HepG2 (cell line): ENCODE data around the gene CHST6. TPM values are rescaled to one million over a fixed set of nuclear protein-coding genes. Genes with fewer than 3 reads are reported as not detected.

Source experiments
- ARID2 ChIP-seq: sonication (generic); formaldehyde crosslinking; IDR thresholded peaks from 2 replicates; pipeline ENCODE4 v1.8.1; 2022; ENCODE audit warnings: mild to moderate bottlenecking, missing genetic modification reagents, borderline replicate concordance
- FOXP4 ChIP-seq: sonication (generic); formaldehyde crosslinking; IDR thresholded peaks from 2 replicates; pipeline ENCODE4 v1.4.0; 2020; ENCODE audit warnings: missing genetic modification reagents
- HHEX ChIP-seq: IDR thresholded peaks from 2 replicates; pipeline ENCODE4 v1.6.1; 2016; ENCODE audit warnings: control low read depth
- HNRNPH1 ChIP-seq: fragments of 200-400 bp; formaldehyde crosslinking; optimal IDR thresholded peaks from 2 replicates; pipeline ENCODE3; 2017; ENCODE audit warnings: mild to moderate bottlenecking, low read depth, low read length
- KLF15 ChIP-seq: sonication (generic); formaldehyde crosslinking; IDR thresholded peaks from 2 replicates; pipeline ENCODE4 v1.8.1; 2023; ENCODE audit warnings: borderline replicate concordance, mild to moderate bottlenecking, inconsistent platforms, missing genetic modification reagents, mixed read lengths
- POGZ ChIP-seq: sonication (generic); formaldehyde crosslinking; IDR thresholded peaks from 2 replicates; pipeline ENCODE4 v1.4.0; 2020; ENCODE audit warnings: mild to moderate bottlenecking, missing genetic modification reagents
- PPARG ChIP-seq: conservative IDR thresholded peaks from 2 replicates; pipeline ENCODE4 v1.6.1; 2016; ENCODE audit warnings: missing biosample characterization, missing genetic modification reagents
- RBAK ChIP-seq: sonication (generic); formaldehyde crosslinking; IDR thresholded peaks from 2 replicates; pipeline ENCODE4 v1.5.1; 2020; ENCODE audit warnings: mild to moderate bottlenecking, missing genetic modification reagents
- RNF2 ChIP-seq: fragments of 450-650 bp; conservative IDR thresholded peaks from 2 replicates; pipeline ENCODE4 v1.6.1; 2016; ENCODE audit warnings: low read depth
- SETDB1 ChIP-seq: sonication (generic); formaldehyde crosslinking; IDR thresholded peaks from 2 replicates; pipeline ENCODE4 v1.5.1; 2020; ENCODE audit warnings: missing genetic modification reagents, mild to moderate bottlenecking, borderline replicate concordance
- SMC3 ChIP-seq: IDR thresholded peaks from 2 replicates; pipeline ENCODE4 v1.6.1; 2011; ENCODE audit warnings: low read length, improper control_type of control experiment
- ZBED4 ChIP-seq: sonication (generic); formaldehyde crosslinking; IDR thresholded peaks from 2 replicates; pipeline ENCODE4 v1.4.0; 2020; ENCODE audit warnings: missing genetic modification reagents, borderline replicate concordance
- ZBTB49 ChIP-seq: sonication (generic); formaldehyde crosslinking; IDR thresholded peaks from 2 replicates; pipeline ENCODE4 v1.4.0; 2020; ENCODE audit warnings: missing genetic modification reagents, borderline replicate concordance
- ZNF121 ChIP-seq: sonication (generic); formaldehyde crosslinking; IDR thresholded peaks from 2 replicates; pipeline ENCODE4 v1.5.0; 2020; ENCODE audit warnings: mild to moderate bottlenecking, missing genetic modification reagents
- ZNF460 ChIP-seq: sonication (generic); formaldehyde crosslinking; IDR thresholded peaks from 2 replicates; pipeline ENCODE4 v1.5.1; 2020; ENCODE audit warnings: missing genetic modification reagents, mild to moderate bottlenecking, borderline replicate concordance
- ZNF484 ChIP-seq: sonication (generic); formaldehyde crosslinking; IDR thresholded peaks from 2 replicates; pipeline ENCODE4 v1.5.1; 2020; ENCODE audit warnings: mild to moderate bottlenecking, low read depth, missing genetic modification reagents, borderline replicate concordance
- ZNF530 ChIP-seq: sonication (generic); formaldehyde crosslinking; IDR thresholded peaks from 2 replicates; pipeline ENCODE4 v1.5.0; 2020; ENCODE audit warnings: low read depth, mild to moderate bottlenecking, missing genetic modification reagents
- ZXDC ChIP-seq: sonication (generic); formaldehyde crosslinking; IDR thresholded peaks from 2 replicates; pipeline ENCODE4 v1.5.0; 2020; ENCODE audit warnings: mild to moderate bottlenecking, missing genetic modification reagents
- polyA plus RNA-seq, 8 experiments: library from polyadenylated mRNA; depleted of rRNA in 3 of 8; stranded (reverse) in 7 of 8; unstranded in 1 of 8; fragments of >200 nt; fragmentation: Illumina TruSeq in 4 of 8; extraction: Trizol in 4 of 8; gene quantifications; 2 replicates each; pipeline versions ENCODE4 v1.2.1 to v1.2.3, GENCODE V29; 2011 to 2016; ENCODE audit warnings: low read depth in 4 of 8, missing spikeins in 1 of 8, mixed read lengths in 1 of 8; ENCODE audit not compliant: insufficient read depth in 1 of 8
- total RNA-seq, 5 experiments: library from RNA; depleted of rRNA; stranded (reverse); fragments of >200 nt; fragmentation: Illumina TruSeq; extraction: Trizol; gene quantifications; 2 replicates each; pipeline ENCODE4 v1.2.3, GENCODE V29; 2016; ENCODE audit warnings: low read depth in 1 of 5

CHST6 gene
- total and polyA plus RNA-seq, 2 of the 13 experiments (the other 11 are each of a cell fraction or from before 2014, with no cell fraction given), result 0.18 to 0.91 TPM

GRCh38 chr16:75433732-75434413, 61.4 kb downstream of the CHST6 start (continued):
- no peak for TF ChIP-seq KLF15 (CRISPR knock-in tag)
- TF ChIP-seq ZNF460 (CRISPR knock-in tag), result no peak
- TF ChIP-seq FOXP4 (CRISPR knock-in tag), result peak; percentile 63; the same call in 1 of the 2 replicates
- no peak for TF ChIP-seq ZNF484 (CRISPR knock-in tag)
- TF ChIP-seq RBAK (CRISPR knock-in tag), result no peak
- TF ChIP-seq ZNF530 (CRISPR knock-in tag), result no peak
- TF ChIP-seq SMC3, result no peak
- TF ChIP-seq POGZ (CRISPR knock-in tag), result no peak
- TF ChIP-seq ZNF121 (CRISPR knock-in tag), result no peak; the same call in 1 of the 2 replicates
- TF ChIP-seq SETDB1 (CRISPR knock-in tag), result no peak
- no peak for TF ChIP-seq ARID2 (CRISPR knock-in tag)
- no peak for TF ChIP-seq ZXDC
- no peak; the same call in 1 of the 2 replicates for TF ChIP-seq ZBTB49
- no peak for TF ChIP-seq PPARG (CRISPR knock-in tag)
- TF ChIP-seq HHEX (CRISPR knock-in tag), result no peak
- TF ChIP-seq HNRNPH1, result no peak
- TF ChIP-seq RNF2, result peak; percentile 78
- peak; percentile 11; the same call in 1 of the 2 replicates for TF ChIP-seq ZBED4 (CRISPR knock-in tag)
